SH-SY5Y (cell line): ENCODE data around the gene LRMDA.

Source experiments
- GATA2 ChIP-seq: IDR thresholded peaks from 2 replicates; pipeline ENCODE4 v1.6.1; 2011; ENCODE audit warnings: mild to moderate bottlenecking, low read depth, low read length
- GATA3 ChIP-seq: IDR thresholded peaks from 2 replicates; pipeline ENCODE4 v1.6.1; 2011; ENCODE audit warnings: low read depth, mild to moderate bottlenecking, low read length, moderate library complexity

DNA sequence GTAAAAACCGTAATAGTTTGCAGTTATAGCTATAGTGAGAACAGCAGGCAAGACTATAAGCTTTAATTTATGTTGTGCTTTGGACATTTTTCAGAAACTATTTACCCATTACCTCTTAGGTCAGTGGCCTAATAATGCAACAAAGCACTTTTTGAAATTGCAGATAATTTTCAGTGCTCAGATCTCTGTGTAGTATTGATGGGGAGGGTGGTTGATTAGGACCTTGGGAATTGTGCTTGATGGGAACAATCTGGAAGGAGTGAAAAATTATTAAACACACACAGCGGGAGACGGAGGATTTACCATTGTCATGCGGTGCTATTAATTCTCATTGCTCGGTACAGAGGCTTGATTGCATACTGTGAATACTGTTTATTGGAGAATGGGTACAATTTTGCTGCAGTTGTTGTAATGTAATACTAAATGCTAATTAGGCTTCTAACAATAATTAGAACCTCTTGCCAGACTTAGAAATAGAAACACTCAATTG lies 304.8 kb downstream of the LRMDA start:
- TF ChIP-seq GATA2: no peak
- TF ChIP-seq GATA3: no peak
